GM19035 (cell line): Measurements from ENCODE around the gene GPR135.

Source experiments
- ATAC-seq: cut with Tn5 transposase; IDR thresholded peaks from one replicate; pipeline ENCODE4 v1.9.1; 2021; ENCODE audit not compliant: unreplicated experiment

Gene GPR135

DNA sequence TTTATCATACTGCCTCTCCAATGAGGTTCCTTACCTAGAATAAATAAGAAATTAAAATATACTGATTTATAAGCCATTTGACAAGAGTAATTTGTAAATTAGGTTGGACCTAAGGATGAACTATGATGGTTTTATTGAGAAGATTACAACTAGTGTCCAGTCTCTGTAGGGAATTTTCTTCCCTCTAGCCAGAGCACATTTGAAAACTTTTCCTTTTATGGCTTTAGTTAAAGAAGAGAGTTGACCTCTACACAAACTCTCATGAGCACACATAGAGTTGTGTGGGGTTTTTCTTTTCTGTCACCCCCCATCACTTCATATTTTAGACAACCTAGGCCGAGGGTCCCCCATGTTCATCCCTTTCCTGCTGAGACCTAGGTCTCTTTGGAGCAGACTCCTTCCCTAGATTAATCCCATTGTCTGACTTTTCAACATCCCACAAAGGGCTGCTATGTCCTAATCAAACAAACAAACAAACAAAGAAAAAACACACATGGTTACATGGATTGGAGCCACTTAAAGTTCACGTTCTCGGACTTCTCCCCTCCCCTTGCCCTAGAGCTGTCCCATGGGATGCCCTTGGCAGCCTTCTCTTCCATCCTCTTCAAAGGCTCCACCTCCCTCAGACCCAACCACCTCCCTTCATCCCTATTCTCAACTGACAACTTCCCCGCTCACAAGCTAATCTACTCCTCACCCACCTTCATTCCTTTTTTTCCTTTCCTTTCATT, 40.7 kb downstream of the GPR135 start:
- ATAC-seq = no peak

- no peak for ATAC-seq
Measured at GRCh38 chr14:59422069-59422881, 42.9 kb downstream of the GPR135 start.

DNA sequence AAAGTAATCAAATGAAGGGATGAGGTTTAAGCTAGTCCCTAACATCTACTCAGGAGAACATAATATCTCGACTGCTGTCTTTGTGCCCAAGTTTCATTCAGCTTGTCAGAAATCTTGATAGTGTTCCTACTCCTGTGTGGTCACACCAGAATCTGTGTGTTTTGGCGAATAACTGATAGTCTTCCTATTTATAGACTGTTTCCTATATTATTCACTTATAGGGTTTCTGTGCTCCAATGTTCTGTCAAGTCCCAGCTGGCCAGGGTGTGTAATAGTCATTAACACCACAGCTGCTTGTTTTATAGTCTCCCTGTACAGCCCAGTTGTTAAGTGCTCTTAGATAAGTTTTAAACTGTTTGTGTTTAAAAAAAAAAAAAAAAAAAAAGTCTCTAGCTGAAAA, 45.9 kb downstream of the GPR135 start:
- ATAC-seq = no peak

DNA sequence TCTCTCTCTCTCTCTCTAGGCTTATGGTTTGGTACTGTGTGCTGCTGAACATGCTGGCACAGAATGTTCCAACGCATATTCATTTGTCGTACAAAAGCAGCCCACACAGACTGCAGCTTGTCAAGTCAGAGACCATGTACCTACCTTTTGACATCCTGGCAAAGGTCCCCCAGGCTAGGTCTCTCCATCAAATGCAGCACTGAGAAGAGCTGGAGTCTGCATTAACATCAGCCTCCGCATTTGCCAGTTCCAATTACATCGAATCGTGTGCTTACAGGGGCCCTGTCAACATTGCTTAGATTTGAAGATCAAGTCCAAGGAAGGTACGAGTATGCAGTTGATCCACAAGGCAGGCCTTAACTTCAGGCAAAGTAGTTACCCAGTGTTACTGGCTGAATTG, 47.9 kb downstream of the GPR135 start:
- ATAC-seq = no peak

GRCh38 chr14:59415836-59416602, 49.2 kb downstream of the GPR135 start:
- no peak for ATAC-seq
